Neural progenitor cell (in vitro differentiated cells): Measurements from ENCODE around the gene PRKCE.

Experiments
- EZH2 ChIP-seq: fragments of 200-600 bp; sonication (generic); IDR thresholded peaks from 2 replicates; pipeline ENCODE4 v1.6.1; 2017; ENCODE audit warnings: antibody characterized with exemption, mild to moderate bottlenecking, moderate library complexity
- EZH2phosphoT487 ChIP-seq: fragments of 200-600 bp; sonication (generic); IDR thresholded peaks from 2 replicates; pipeline ENCODE4 v1.6.1; 2017; ENCODE audit warnings: antibody characterized with exemption
- TF ChIP-seq, protein P1 (sequence below): fragments of 200-600 bp; sonication (generic); IDR thresholded peaks from 2 replicates; pipeline ENCODE4 v1.5.1; 2017; ENCODE audit warnings: antibody characterized with exemption, mild to moderate bottlenecking

DNA sequence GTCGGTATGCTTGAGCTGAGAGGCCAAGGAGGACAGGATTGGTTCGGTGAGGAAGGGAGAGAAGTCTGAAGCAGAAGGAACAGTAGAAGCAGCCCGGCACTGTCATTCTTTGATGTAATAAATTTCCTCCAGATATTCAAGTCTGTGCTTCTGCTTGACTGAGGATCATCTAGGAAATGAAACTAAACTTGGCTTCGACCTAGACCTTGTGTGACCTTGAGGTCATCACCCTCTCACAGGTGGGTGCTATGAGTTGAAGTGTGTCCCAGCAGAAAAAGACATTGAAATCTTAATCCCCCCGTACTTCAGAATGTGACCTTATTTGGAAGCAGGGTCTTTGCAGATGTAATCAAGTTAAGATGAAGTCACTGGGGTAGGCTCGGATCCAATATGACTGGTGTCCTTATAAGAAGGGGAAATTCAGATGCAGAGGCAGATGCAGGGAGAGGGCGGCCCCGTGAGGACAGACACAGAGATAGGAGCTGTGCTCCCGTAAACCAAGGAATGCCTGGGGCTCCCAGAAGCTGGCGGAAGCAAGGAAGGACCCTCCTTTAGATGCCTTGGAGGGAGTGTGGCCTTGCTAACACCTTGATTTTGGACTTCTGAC, 49.0 kb downstream of the PRKCE start:
- TF ChIP-seq, protein P1, sequence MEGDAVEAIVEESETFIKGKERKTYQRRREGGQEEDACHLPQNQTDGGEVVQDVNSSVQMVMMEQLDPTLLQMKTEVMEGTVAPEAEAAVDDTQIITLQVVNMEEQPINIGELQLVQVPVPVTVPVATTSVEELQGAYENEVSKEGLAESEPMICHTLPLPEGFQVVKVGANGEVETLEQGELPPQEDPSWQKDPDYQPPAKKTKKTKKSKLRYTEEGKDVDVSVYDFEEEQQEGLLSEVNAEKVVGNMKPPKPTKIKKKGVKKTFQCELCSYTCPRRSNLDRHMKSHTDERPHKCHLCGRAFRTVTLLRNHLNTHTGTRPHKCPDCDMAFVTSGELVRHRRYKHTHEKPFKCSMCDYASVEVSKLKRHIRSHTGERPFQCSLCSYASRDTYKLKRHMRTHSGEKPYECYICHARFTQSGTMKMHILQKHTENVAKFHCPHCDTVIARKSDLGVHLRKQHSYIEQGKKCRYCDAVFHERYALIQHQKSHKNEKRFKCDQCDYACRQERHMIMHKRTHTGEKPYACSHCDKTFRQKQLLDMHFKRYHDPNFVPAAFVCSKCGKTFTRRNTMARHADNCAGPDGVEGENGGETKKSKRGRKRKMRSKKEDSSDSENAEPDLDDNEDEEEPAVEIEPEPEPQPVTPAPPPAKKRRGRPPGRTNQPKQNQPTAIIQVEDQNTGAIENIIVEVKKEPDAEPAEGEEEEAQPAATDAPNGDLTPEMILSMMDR: no peak
- TF ChIP-seq EZH2phosphoT487 (no peak), EZH2 (no peak)
